ENCODE measurements around the gene USF1. TPM values are rescaled to one million over a fixed set of nuclear protein-coding genes. Genes with fewer than 3 reads are reported as not detected.

USF1 gene
- polyA plus RNA-seq, 1 donor (not counting 4 experiments of a cell fraction or from before 2014, with no cell fraction given): 31.6 TPM

- FAIRE-seq (no peak), DNase-seq (ENCODE audit: low read depth, low spot score) (no peak)
- Histone ChIP-seq H3K27ac (ENCODE audit: control insufficient read depth, insufficient read depth, low read length) (peak overlapping the region; percentile 96), H3K79me2 (ENCODE audit: control insufficient read depth, insufficient read depth, low read length) (peaks cover 13% of the 10 kb centered on the region), H3K36me3 (ENCODE audit: control insufficient read depth in 2 of 2, extremely low read depth in 1 of 2, insufficient read depth in 2 of 2, low read length in 2 of 2) (peaks cover 17 to 19% of the 10 kb centered on the region in 2 experiments), H3K4me1 (ENCODE audit: control insufficient read depth, extremely low read depth, insufficient read depth, low read length) (peaks cover 7% of the 10 kb centered on the region), H3K9me1 (ENCODE audit: control insufficient read depth, extremely low read depth, insufficient read depth, low read length) (no peaks in the 10 kb centered on the region), H3K4me2 (ENCODE audit: control insufficient read depth, extremely low read depth, insufficient read depth, low read depth, low read length) (peak overlapping the region; percentile 89), H3K9ac (ENCODE audit: control insufficient read depth, extremely low read depth, insufficient read depth, low read length) (peak overlapping the region; percentile 81), H4K20me1 (ENCODE audit: control insufficient read depth, extremely low read depth, insufficient read depth, low read length) (no peaks in the 10 kb centered on the region), H3K9me3 (ENCODE audit: control insufficient read depth, low read depth, low read length) (peaks cover 9% of the 10 kb centered on the region), H3K27me3 (ENCODE audit: control insufficient read depth, extremely low read depth, insufficient read depth, low read length) (no peaks in the 10 kb centered on the region), H3K4me3 (ENCODE audit: control insufficient read depth in 2 of 3, extremely low read depth in 1 of 3, insufficient read depth in 2 of 3, low read depth in 1 of 3, low read length in 3 of 3) (peak overlapping the region; percentile 64 to 88 (median 66)), H2AFZ (ENCODE audit: control insufficient read depth, low read length) (peak overlapping the region; percentile 64)
- dilution Hi-C loops (cut with MboI; ENCODE audit: extremely low pct_ligation_motif_present, low sequenced_read_pairs): no loop called here
- TF ChIP-seq EZH2 (IDR thresholded peaks at IDR 0.05; ENCODE audit: low read length): no peak
- TF ChIP-seq, protein P1, sequence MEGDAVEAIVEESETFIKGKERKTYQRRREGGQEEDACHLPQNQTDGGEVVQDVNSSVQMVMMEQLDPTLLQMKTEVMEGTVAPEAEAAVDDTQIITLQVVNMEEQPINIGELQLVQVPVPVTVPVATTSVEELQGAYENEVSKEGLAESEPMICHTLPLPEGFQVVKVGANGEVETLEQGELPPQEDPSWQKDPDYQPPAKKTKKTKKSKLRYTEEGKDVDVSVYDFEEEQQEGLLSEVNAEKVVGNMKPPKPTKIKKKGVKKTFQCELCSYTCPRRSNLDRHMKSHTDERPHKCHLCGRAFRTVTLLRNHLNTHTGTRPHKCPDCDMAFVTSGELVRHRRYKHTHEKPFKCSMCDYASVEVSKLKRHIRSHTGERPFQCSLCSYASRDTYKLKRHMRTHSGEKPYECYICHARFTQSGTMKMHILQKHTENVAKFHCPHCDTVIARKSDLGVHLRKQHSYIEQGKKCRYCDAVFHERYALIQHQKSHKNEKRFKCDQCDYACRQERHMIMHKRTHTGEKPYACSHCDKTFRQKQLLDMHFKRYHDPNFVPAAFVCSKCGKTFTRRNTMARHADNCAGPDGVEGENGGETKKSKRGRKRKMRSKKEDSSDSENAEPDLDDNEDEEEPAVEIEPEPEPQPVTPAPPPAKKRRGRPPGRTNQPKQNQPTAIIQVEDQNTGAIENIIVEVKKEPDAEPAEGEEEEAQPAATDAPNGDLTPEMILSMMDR (optimal IDR thresholded peaks at IDR 0.05 in 1 of 3, IDR thresholded peaks at IDR 0.05 in 1 of 3, conservative IDR thresholded peaks at IDR 0.05 in 1 of 3; ENCODE audit: extremely low read depth in 1 of 3, insufficient read depth in 2 of 3, low read length in 3 of 3): no peak
Measured at GRCh38 chr1:161044535-161044907, 1.3 kb downstream of the USF1 start.

DNA sequence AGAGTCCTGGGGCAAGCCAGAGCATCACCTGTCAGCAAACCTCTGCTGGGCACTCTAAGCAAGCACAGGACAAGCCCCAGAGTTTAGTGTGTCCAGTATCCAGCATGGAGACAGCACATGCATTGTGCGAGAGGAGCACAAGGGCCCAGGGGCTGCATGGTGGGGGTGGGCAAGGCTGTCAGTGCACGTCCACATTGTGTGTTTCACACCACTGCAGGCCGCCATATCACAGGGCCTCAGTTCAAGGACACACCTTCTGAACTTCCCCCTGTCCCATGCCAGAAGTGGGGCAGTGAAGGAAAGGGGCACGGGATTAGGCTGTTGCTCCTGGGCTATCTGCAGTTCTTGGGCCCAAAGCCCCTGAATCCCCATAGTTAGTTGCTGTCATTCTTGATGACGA, 6.2 kb downstream of the USF1 start:
- TF ChIP-seq, protein P1 (optimal IDR thresholded peaks at IDR 0.05 in 1 of 3, IDR thresholded peaks at IDR 0.05 in 1 of 3, conservative IDR thresholded peaks at IDR 0.05 in 1 of 3; ENCODE audit: extremely low read depth in 1 of 3, insufficient read depth in 2 of 3, low read length in 3 of 3): no peak
- TF ChIP-seq EZH2 (IDR thresholded peaks at IDR 0.05; ENCODE audit: low read length): no peak
- H3K27ac ChIP-seq (ENCODE audit: control insufficient read depth, insufficient read depth, low read length): no peak overlapping the region
- H4K20me1 ChIP-seq (ENCODE audit: control insufficient read depth, extremely low read depth, insufficient read depth, low read length): no peaks in the 10 kb centered on the region
- DNase-seq (ENCODE audit: low read depth, low spot score) (no peak), FAIRE-seq (no peak)
- no peak overlapping the region for H3K4me3 ChIP-seq (ENCODE audit: control insufficient read depth in 2 of 3, extremely low read depth in 1 of 3, insufficient read depth in 2 of 3, low read depth in 1 of 3, low read length in 3 of 3)
- H3K36me3 ChIP-seq (ENCODE audit: control insufficient read depth in 2 of 2, extremely low read depth in 1 of 2, insufficient read depth in 2 of 2, low read length in 2 of 2): peaks cover 21 to 23% of the 10 kb centered on the region in 2 experiments
- H3K9me3 ChIP-seq (ENCODE audit: control insufficient read depth, low read depth, low read length): no peaks in the 10 kb centered on the region
- dilution Hi-C loops (cut with MboI; ENCODE audit: extremely low pct_ligation_motif_present, low sequenced_read_pairs): no loop called here
- no peak overlapping the region for H3K9ac ChIP-seq (ENCODE audit: control insufficient read depth, extremely low read depth, insufficient read depth, low read length)
- H3K4me1 ChIP-seq (ENCODE audit: control insufficient read depth, extremely low read depth, insufficient read depth, low read length): peaks cover 12% of the 10 kb centered on the region
- H3K27me3 ChIP-seq (ENCODE audit: control insufficient read depth, extremely low read depth, insufficient read depth, low read length): no peaks in the 10 kb centered on the region
- H3K79me2 ChIP-seq (ENCODE audit: control insufficient read depth, insufficient read depth, low read length): peaks cover 10% of the 10 kb centered on the region
- H3K4me2 ChIP-seq (ENCODE audit: control insufficient read depth, extremely low read depth, insufficient read depth, low read depth, low read length): no peak overlapping the region
- no peak overlapping the region for H2AFZ ChIP-seq (ENCODE audit: control insufficient read depth, low read length)
- no peaks in the 10 kb centered on the region for H3K9me1 ChIP-seq (ENCODE audit: control insufficient read depth, extremely low read depth, insufficient read depth, low read length)

Measured in keratinocyte (primary cell).